Colon (tissue), 2 donors: ENCODE data around the gene SEMA7A.

Experiments used
- FAIRE-seq: peaks from 2 replicates; lab custom pipeline; 2012; peaks lifted over from hg19 to GRCh38; lab: Jason Lieb, UNC
- donor health status: control.
- donor health status: control.

The SEMA7A gene

DNA sequence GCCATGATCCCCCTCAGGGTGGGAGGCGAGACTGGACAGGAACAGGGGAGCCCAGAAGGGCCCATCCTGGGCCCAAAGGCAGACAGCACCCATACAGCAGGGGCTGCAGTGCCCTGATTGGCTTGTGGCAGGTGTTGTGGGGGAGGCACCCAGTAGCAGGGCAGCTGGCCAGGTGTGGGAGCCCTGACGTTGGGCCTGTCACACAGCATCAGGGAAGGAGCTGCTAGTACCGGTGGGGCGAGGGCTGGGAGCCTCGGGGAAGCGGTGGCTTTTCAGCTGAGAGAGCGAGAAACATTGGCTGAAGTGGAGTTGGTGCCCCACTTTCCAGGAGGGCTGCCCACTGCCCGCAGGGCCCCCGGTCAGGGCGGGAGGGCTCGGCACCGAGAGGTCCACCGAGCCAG, 46.6 kb downstream of the SEMA7A start:
- FAIRE-seq: no peak

DNA sequence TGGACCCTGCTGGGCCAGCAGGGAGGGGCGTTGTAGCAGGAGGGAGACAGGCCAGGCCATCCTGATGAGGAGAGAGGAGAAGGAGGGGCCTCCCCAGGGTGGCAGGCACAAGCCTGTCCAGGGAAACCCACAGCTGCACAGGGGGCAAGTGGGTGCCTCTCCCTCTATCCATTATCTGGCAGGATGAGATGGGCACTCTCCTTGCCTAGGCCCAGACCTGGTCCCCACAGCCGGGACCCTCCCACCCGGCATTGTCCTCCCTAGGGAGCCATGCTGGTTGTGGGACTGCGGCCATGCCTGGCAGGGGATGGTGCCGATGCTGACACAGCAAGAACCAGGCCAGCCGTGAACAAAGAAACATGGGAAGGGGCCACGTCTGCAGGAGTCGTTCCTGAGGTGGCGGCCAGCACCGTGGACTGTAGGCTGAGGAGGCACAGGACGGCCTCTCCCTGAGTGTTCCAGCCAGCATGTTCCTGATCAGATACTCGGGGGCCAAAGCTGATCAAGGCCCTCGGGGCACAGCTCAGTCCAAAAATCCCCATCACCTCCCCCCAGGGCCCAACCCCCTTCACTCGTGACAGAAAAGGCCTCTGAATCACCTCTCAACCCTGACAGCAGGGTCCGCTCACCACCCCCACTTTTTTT, 47.1 kb downstream of the SEMA7A start:
- no peak for FAIRE-seq

DNA sequence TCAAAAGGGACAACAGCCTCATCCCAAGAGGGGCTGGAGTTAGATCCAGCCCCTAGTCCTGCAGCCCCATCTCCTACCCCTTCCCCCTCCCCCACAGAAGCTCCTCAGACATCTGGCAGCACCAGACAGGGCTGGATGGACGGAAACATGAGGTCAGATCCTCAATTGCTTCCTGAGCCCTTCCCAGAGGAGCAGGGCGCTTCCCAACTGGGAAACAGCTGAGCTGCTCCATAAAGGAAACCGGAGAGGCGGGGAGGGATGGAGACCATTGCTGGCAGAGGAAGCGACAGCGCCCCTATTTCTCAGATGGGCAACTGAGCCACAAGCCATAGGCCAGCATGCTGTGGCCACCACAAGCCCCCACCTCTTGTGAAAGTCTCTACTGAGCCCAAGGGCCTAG, 48.0 kb downstream of the SEMA7A start:
- no peak for FAIRE-seq

DNA sequence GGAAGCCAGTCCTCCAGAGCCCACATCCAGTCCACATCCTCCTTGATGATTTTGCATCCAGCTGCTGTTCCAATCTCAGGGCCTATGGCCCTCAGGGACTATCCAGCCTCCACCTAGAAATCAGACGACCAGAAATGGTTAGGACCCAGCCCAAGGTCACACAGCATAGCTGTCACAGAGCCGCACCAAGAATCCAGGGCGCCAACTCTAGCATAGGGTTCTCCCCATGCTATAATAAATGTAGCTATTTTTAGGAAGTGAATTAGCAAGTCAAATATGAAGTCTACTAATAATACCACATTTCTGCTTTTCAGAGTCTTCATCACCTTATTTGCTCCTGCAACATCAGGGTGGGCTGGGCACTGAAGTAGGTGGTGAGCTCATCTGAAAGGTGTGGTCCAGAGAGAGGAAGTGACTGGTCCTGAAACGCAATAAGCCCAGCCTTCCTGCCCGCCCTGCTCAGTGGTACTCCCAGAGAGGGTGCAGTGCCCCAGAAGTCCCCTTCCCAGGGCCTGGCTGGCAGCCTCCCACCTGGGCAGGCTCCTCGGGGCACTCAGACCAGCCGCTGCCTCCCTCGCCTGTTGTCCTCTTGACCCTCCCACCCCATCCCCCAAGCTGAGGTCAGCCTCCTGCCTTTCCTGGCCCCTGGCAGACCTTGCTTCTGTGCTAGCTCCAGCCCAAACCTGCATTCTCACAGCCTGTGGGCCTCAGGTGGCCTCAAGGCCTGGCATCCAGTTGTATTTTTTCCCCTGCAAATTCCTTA, 48.7 kb downstream of the SEMA7A start:
- no peak for FAIRE-seq

DNA sequence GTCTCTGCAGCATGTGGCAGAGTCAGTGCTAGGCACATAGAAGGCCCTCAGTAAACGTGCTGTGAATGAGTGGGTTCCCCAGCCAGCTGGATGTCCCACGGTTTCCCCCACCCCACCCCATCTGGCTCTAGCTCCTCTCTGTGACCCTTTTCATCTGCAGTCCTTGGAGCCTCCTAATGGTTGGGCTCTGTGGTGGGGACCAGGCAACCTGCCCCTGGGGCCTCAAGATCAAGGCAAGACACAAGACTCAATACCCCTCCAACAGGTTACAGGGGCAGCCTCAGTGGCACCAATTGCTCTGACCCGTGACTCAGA, 49.2 kb downstream of the SEMA7A start:
- no peak for FAIRE-seq

DNA sequence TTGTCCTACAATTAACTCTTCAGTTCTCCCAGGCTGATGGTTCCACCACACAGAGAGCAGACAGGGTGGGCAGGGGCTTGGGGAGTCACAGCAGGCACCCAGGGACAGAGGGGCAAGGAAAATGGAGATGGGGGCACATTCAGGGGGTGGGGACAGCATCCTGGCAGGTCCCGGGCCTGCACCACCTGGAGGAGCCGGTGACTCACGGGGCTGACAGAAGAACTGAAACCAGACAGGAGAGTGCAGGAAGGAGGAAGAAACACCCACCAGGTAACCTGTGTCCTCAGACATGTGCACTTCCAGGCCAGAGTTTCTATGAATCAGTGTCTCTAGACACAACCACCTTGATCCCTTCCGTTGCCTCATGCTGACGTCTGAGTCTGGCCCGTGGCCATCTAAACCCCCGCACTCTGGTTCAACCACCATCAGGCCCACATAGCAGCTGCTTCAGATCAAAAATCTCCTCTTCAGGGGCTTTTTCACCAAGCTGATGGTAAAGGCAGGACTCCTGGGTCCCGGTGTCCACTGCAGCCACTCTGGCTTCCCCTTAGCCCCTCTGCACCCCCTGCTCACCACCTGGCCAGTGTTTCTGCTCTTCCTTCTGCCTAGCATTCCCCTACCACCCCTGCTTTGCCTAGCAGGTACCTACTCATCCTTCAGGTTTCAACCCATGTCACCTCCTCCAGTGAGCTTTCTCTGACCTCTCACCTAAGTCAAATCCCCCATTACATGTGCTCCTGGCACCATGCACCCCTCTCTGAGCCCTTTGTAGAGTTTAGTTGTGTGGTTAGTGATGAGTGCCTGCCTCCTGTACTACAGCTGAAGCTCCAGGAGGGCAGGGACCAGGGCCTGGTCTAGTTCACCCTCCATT, 49.8 kb downstream of the SEMA7A start:
- FAIRE-seq: no peak

DNA sequence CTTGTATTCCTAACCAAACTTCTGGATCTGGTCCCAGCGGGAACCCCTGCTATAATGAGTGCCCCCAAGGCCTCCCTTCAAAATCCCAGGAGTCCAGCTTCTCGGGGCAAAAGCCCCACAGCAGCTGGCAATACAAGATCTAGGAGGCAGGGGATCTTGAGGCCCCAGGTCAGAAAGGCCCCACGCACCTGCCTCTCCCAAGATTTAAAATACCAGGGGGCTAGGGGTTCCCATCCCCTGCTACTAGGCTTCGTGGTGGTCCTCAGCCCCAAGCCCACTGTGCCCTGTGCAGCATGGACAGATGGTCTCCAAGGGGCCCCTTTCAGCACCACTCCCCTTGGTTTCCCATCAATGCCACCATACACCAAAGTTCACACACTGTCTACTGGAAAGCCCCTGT, 50.5 kb downstream of the SEMA7A start:
- FAIRE-seq: no peak

DNA sequence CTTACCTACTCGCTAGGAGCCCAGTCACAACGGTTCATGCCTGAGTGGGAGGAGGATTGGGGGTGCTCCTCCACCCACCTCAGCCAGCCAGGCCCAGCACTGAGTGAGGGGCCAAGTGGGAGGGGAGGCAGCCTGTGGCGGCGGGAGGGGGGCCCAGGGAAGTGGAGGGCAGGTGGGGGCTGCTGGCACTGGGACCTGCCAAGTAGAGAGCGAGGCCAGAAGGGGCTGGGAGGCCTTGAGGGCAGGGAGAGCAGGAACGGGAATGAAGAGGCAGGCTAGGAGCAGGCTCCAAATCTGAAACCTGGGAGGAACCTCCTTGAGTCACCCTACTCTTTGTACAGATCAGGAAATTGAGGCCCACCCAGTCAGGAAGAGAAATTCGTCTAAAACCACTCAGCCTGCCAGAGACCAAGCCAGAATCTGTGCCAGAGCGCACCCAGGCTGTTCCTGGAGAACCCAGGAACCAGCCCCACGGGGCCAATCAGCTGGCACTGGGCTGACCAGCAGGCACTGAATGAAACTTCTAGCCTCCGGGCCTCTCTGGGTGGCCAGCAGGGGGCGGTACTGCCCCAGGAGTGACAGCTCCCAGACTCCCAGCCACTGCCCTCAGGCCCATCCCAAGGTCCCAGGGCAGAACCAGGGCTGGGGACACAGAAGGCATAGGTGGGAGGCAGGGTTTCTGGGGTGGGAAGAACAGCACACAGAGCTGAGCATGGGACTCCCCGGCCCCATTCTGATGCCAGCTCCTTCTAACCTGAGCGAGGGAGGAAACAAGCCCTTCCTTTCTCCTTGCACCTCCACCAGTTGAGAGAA, 51.5 kb downstream of the SEMA7A start:
- no peak for FAIRE-seq

DNA sequence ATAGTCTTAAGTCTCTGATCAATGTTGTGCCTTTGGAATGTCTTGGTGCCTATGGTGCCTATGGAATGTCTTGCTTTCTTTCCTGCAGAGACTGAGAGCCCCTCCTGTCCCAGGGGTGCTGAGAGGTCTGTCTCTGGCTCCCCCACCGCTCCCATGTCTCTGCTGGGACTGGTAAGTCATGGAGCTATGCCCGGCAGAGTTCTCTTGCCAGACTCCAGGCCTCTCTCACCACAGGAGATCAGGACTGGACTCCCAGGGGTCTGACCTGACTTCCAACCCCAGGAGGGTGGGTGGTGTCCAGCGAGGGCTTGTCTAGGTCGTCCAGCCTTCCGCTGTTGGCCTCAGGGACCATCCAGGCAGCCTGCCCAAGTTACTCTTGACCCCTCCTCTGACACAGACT, 52.3 kb downstream of the SEMA7A start:
- FAIRE-seq: no peak

DNA sequence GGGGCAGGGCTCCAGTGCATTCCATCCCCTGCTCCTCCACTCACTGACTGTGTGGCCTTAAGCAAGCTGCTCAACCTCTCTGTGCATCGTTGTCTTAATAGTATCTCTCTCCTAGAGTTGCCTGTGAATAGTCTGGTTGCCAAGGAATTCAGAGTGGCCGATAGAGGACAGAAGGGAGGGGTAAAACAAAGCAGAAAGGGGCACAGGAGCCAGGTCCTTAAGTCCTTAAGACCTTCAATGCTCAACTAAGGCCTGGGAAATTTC, 52.6 kb downstream of the SEMA7A start:
- FAIRE-seq: no peak

DNA sequence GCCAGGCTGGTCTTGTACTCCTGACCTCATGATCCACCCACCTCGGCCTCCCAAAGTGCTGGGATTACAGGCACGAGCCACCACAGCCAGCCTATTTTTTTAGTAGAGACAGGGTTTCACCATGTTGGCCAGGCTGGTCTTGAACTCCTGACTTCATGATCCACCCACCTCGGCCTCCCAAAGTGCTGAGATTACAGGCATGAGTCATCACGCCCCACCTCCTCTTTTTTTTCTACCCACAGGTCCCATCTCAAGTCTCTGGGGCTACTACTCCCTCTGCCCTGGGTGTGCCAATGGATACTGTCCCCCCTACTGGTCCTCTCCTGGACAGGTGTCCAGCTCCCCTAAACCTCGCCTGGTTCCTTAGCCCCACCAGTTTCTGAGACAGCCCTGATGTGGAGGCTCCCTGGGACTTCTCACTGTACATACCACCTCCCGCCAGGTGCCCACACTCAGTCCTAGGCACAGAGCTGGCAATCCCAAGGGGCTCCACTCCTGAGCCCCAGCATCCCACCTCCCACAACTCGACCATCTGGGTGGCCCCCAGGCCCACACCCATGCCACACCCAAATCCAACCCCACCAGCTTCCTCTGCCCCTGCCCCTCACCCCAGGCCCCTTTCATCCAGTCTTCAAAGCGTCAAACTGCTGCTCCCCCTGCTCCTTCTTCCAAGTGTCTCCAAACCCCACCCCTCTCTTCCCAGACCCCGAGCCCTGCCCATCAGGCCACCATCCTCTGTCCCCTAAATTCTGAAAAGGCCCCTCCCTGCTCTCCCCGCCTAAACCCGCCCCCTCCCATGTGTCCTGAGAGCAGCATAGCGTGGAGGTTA, 53.2 kb downstream of the SEMA7A start:
- no peak for FAIRE-seq

DNA sequence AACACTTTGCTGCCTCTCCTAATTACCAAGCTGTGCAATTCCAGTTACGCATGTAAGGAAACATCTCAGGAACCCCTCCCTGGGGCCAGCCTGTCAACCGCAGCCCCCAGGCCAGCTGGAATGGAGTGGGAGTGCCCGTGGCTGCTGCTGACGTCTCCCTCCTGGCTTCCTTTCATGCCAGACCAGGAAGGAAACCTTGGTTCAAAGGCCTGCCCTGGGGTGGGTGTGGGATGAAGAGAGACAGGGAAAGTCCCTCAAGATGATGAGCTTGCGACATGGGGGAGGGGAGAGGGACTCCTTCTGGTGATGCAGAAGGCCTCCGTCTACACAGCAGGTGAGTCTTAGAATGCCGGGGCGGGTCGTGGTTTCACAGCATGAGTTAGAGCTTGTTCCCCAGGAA, 54.9 kb downstream of the SEMA7A start:
- FAIRE-seq: no peak

DNA sequence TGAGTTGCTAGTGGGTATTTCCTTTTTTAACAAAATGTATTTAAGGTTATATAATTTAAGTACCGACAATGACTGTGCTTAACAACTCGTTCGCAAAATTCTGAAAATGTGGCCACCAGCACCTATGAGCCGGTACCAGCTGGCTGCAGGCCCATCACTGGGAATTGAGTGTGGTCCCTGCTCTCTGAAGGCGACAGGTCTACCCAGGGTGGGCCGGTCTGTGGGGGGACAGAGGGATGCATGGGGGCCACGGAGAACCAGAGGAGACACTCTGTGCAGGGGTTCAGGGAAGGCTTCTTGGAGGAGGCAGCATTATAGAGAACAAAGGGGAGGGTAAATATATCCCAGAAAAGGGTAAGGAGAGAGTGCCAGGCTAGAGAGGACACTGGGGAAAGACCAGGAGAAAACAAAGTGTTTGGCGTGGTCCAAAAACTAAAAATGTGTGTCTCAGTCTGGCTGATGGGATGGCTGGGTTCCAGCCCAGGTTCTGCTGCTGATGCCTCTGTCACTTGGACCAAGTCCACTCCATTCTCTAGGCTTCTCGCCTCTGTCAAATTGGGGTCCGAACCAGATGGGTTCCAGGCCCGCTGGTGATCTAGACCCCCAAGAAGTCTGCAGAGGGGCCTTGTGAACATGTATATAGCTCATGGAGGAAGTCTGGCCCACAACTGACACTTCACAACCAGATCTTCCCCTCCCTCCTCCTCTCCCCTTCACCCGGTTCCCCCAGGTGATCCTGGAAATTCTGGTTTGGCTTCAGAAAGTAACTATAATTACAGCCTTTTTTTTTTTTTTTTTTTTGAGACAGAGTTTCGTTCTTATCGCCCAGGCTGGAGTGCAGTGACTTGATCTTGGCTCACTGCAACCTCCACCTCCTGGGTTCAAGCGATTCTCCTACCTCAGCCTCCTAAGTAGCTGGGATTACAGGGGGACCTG, 55.7 kb downstream of the SEMA7A start:
- no peak for FAIRE-seq

DNA sequence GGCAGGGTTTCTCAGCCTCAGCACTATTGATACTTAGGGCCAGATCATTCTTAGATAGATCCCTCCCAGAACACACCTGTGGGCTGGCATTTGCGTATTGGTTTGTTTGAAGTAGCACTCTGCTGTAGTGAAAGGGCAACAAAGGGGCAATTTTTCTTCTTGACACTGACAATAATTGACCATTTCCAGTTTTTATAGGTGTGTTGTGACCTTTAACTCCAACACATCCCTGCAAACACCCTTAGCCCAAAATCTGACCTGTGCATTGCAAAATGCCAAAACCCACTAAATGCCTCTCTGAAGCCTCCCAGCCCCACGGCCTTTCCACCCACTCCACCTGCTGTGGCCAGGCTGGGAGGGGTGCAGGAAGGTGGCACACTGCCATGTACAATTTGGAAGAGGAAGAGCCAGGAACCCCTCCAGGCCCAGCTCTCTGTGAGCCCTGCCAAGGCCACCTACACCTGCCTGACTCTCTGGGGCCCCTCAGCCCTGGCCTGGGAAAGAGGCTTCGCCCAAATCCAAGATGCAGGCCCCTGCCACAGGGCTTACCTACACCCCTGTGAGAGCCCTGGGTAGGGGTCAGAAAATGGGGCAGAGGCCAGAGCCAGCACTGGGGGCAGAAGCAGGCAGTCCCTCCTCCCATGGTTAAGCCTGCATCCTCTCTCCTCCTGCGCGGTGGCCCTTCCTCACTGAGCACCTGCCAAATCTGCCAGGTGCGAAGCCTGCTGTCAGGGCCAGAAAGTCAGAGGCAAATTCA, 56.8 kb downstream of the SEMA7A start:
- FAIRE-seq: no peak

DNA sequence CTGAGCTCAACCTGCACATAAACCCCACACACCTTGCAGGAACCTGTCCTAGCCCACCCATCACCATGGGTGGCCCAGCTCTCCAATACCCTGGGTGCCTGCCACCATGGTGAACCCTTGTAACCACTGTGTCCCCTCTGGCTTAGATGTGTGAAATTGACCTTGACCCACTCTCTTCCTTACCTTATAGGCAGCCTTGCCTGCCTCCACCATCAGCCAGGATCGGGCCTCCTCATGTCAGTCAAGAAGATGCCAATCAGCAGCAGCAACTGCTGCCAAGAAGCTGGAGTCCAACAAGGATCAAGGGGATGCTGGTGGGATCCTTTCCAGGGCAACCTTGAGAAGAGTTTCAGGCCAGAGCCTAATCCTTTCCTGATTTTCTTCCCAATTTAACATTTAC, 57.5 kb downstream of the SEMA7A start:
- FAIRE-seq: no peak

DNA sequence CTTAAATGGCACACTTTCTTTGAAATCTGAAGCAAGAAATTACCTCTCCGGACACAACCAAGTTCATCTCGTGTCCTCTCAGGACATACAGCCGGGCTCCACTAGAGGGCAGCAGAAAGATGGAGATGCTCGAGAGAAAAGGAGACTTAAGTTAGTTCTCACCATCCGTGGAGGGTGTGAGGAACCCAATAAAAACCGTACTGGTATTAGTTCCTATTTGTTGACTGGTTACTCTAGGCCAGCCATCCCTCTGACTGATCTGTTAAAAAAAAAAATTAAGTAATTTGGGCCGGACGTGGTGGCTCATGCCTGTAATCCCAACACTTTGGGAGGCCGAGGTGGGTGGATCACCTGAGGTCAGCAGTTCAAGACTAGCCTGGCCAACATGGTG, 58.5 kb downstream of the SEMA7A start:
- no peak for FAIRE-seq

DNA sequence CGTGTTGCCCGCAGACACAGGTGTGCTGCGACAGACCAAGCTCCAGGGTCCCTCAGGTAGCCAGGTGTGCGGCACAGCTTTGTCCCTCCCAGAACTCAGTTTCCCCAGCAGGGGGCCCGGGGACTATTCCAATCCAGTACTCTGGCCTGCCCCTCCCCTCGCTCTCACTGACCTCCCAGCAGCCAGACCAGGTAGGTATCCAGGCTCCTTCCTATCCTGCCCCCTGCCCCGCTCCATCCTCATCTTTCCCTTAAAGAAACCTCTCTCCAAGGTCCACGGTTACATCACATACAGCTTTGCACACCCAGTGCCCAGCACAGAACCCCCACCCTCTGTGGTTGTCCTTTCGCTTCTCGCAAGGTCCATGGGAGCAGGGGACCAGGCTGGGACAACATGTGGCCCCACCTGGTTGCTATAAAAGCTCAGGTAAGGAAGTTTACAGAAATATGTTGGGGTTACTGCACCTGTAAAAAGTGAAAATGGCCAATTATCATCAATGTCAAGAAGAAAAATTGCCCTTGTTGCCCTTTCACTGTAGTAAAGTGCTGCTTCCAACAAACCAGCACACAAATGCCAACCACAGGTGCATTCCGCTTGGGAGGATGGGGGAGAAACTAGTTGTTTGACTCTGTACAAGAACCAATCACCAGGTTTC, 59.0 kb downstream of the SEMA7A start:
- no peak for FAIRE-seq

DNA sequence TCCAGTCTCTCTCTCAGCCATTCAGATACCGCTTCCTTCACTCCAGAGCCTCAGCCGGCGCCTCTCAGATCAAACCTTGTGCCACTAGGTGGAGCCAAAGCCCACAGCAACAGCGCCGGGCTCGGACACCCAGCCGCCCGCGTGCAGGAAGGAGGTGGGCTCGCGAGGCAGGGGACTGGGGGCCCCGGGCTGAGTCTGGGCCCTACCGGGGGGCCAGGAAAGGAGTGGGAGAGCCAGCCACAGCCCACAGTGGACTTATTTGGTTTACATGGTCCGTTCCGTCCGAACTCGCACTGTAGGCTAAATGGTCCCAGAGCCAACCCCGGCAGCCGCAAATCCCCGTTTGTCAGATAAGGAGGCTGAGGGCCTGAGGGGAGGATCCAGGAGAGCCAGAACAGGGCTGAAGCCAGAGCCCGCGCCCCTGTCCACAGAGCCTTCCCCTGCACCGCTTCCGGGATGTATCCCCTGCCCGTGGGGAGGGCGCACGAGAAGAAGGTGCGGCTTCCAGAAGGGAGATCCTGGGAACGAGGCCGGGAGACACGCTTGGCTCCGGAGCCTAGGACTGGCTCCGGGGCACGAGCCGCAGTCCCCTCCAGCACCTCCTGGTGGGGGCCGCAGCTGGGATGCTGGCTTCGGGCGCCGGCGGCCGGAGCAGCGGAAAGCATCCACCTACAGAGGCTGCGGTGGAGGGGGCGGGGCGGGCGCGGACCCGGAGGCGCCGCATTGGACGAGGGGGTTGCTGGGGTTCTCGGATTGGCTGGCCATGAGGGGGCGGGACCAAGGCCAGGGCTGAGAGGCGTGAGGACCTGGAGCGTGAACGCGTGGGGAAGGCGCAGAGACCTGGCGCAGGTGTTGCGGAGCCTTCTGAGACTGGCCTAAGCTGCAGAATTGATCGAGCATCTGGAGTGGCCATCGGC, 59.8 kb downstream of the SEMA7A start:
- no peak for FAIRE-seq
